ENCODE results near the gene TYW5.

The TYW5 gene

GRCh38 chr2:199956062-199956380, 730 bp upstream of the TYW5 start:
- no peak for DNase-seq (ENCODE audit: low spot score)

DNA sequence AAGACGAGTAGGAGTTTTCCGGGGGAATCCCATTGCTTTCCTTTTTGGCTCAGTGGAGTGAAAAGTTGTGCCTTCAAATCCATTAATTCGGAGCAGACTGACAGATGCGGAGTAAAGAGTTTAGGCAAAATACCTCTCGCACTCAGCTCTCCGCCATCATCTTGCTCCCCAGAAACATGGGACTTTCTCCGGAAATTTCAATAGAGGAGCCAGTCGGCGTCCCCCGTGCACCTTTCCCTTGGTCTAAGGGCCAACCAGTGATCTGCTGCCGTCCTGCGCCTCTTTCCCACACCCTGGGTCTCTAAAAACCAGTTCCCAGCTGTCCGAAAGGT, 318 bp downstream of the TYW5 start:
- peak; percentile 75 for DNase-seq (ENCODE audit: low spot score)

More at GRCh38 chr2:199956062-199956380, 730 bp upstream of the TYW5 start:
- no peak for TF ChIP-seq CTCF (IDR thresholded peaks at IDR 0.05; ENCODE audit: extremely low read depth, missing control alignments)

DNA sequence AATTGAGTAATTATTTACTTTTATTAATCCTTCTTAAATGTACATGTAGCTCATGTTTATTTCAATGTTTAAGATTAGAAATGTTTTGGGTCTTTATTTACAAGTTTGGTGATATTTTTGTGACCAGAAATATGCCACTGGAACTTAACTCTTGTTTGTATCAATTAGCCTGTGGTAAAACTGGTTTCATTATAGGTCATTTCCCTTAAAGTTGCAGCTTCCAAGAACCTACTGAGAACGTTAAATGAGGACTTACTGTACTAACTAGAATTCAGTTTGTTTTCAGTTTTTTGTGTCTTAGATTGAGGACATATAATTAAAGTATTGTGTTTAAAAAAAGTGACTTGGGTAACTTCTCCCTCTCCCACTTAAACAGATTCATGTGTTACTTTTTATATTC, 4.3 kb downstream of the TYW5 start:
- DNase-seq (ENCODE audit: low spot score), result no peak
- TF ChIP-seq CTCF (IDR thresholded peaks at IDR 0.05; ENCODE audit: extremely low read depth, missing control alignments), result no peak

More for the DNA sequence above, 318 bp downstream of the TYW5 start:
- TF ChIP-seq CTCF (IDR thresholded peaks at IDR 0.05; ENCODE audit: extremely low read depth, missing control alignments), result no peak

DNA sequence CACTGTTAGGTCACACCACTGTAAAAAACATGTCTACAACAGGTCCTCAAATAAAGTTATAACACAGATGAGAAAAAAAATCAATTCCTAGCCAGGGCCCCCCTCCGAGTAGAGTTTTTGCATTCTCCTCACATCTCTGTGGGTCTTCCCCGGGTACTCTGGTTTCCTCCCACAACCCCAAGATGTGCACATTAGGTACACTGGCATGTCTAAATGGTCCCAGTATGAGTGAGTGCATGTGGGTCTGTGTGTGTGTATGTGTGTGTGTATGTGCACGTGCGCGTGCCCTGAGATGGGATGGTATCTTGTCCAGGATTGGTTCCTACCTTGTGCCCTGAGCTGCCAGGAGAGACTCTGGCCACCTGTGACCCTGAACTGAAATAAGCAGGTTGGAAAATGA, 4.9 kb downstream of the TYW5 start:
- no peak for DNase-seq (ENCODE audit: low spot score)
- TF ChIP-seq CTCF (IDR thresholded peaks at IDR 0.05; ENCODE audit: extremely low read depth, missing control alignments), result no peak

DNA sequence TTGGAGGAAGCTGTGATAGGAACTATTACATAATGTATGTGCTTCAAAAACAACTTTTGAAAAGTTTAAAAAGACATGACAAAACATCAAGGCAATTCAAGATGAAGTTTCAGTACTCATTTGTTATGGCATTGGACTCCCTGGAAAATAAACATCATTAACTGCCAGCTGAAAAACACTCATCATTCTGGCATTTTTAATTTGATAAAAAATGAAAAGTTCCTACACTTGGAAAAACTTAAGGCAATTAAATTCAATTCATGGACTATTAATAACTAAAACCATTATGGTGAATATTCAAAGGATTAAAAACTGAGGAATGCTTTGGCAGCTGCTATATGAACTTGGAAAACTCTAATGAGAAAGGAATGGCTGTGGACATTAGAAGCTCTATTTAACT, 8.5 kb downstream of the TYW5 start:
- no peak for DNase-seq (ENCODE audit: low spot score)
- TF ChIP-seq CTCF (IDR thresholded peaks at IDR 0.05; ENCODE audit: extremely low read depth, missing control alignments), result no peak

DNA sequence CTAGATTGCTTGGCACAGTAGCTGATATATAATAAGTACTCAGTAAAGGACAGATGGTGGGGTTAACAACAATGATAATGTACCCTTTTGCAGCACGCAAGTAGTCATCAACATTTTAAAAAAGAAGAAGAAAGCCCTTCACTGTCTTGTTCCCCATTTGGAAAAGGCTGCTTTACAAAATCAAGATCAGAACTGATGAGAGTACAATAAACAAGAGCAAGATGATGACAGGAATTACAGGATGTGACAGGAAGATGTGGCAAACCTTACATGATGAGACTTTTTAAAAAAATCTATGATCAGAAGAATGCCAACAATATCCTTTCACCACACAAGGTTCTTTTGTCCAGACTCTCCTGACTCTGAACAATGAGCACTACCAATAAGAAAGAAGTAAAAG, 9.1 kb downstream of the TYW5 start:
- no peak for DNase-seq (ENCODE audit: low spot score)
- no peak for TF ChIP-seq CTCF (IDR thresholded peaks at IDR 0.05; ENCODE audit: extremely low read depth, missing control alignments)

DNA sequence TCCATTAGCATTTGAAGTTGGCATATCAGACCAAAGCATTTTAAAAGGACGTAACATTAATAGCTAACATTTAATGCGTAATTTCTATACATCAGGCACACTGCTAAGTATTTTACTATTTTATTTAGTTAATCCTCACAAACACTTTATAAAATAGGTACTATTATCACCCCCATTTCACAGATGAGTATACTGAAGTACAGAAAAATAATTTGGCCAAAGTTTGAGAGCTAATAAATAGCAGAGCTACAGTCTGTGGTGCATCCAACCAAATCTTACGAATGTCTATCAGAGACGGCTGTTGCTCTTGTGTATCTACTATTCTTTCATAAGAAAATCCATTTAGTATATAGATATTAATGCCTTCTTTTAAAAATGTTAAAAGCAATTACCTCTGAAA, 11.9 kb downstream of the TYW5 start:
- no peak for TF ChIP-seq CTCF (IDR thresholded peaks at IDR 0.05; ENCODE audit: extremely low read depth, missing control alignments)
- DNase-seq (ENCODE audit: low spot score), result no peak
